Breast epithelium (tissue), 3 donors: Measurements from ENCODE around the gene EMILIN3.

Source experiments
- POLR2A ChIP-seq: fragments of 450-650 bp; IDR thresholded peaks from one replicate; pipeline ENCODE4 v1.6.1; 2016; ENCODE audit warnings: antibody characterized with exemption, mild to moderate bottlenecking, moderate library complexity
- POLR2AphosphoS5 ChIP-seq, 3 donors: sonication (generic); formaldehyde crosslinking; IDR thresholded peaks; one replicate each; pipeline ENCODE4 v1.6.1; 2017; ENCODE audit warnings: antibody characterized with exemption in 3 of 3
- TF ChIP-seq, protein P1 (sequence below), 3 donors: fragments of 450-650 bp; IDR thresholded peaks; one replicate each; pipeline ENCODE4 v1.5.1; 2016 to 2017; ENCODE audit warnings: antibody characterized with exemption in 3 of 3, mild to moderate bottlenecking in 3 of 3, moderate library complexity in 3 of 3

DNA sequence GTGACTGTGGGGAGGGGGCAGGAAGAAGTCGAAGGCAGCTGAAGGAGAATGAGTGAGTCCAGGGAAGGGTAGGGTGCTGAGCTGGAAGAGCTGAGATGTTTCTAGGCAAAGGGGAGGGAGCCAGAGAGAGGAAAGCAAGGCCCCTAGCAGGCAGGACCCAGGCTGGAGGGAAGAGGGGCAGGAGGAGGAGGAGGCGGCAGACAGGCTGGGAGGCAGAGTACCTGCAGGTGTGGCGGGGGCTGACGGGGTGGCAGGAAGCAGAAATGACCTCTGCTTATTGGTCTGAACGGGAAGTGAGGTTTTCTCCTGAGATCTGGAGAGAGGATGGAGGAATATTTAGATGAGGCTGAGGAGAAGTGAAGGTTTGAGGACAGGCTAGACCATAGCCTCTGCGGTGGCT is 10.7 kb upstream of the EMILIN3 start:
- TF ChIP-seq POLR2A, result no peak
- TF ChIP-seq, protein P1, sequence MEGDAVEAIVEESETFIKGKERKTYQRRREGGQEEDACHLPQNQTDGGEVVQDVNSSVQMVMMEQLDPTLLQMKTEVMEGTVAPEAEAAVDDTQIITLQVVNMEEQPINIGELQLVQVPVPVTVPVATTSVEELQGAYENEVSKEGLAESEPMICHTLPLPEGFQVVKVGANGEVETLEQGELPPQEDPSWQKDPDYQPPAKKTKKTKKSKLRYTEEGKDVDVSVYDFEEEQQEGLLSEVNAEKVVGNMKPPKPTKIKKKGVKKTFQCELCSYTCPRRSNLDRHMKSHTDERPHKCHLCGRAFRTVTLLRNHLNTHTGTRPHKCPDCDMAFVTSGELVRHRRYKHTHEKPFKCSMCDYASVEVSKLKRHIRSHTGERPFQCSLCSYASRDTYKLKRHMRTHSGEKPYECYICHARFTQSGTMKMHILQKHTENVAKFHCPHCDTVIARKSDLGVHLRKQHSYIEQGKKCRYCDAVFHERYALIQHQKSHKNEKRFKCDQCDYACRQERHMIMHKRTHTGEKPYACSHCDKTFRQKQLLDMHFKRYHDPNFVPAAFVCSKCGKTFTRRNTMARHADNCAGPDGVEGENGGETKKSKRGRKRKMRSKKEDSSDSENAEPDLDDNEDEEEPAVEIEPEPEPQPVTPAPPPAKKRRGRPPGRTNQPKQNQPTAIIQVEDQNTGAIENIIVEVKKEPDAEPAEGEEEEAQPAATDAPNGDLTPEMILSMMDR (IDR thresholded peaks at IDR 0.05), result no peak
- TF ChIP-seq POLR2AphosphoS5 (IDR thresholded peaks at IDR 0.05), result no peak
